ENCODE measurements around the gene NTF3.

The NTF3 gene

DNA sequence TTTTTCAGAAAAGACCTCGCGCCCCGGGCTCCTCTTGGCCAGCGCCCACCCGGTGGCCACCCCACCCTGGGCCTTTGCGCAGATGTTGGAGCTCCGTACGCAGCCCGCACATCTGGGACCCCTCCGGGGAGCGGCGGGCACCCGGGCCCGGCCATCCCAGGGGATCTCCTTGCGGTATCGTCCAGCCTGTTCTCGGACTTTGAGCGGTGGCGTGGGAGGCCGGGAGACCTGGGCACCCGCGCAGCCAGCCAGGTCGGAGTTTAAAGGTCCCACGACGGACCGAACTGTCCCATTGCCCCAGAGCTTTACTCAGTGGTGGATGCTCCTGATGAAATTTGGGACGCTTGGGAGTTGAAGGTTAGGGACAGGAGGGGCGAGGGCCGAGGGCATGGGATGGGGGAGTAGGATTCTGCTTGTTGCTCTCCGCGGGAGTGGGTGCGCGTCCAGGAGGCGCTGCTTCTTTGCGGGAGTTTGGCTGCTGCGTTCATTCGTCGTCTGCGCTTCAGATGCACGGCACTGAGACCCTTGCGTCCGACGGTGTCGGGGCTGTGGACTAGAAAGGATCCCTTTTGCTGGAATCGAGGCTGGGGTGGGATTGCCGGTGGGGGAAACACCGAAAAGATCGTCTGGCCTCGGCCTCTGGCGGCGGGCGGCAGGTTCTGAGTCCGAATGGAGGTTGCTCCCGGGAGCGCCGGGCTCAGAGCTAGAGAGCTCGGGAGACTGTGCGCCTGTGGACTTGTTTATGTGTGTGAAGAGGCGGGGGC, 1.4 kb downstream of the NTF3 start:
- DNase-seq = no peak

DNA sequence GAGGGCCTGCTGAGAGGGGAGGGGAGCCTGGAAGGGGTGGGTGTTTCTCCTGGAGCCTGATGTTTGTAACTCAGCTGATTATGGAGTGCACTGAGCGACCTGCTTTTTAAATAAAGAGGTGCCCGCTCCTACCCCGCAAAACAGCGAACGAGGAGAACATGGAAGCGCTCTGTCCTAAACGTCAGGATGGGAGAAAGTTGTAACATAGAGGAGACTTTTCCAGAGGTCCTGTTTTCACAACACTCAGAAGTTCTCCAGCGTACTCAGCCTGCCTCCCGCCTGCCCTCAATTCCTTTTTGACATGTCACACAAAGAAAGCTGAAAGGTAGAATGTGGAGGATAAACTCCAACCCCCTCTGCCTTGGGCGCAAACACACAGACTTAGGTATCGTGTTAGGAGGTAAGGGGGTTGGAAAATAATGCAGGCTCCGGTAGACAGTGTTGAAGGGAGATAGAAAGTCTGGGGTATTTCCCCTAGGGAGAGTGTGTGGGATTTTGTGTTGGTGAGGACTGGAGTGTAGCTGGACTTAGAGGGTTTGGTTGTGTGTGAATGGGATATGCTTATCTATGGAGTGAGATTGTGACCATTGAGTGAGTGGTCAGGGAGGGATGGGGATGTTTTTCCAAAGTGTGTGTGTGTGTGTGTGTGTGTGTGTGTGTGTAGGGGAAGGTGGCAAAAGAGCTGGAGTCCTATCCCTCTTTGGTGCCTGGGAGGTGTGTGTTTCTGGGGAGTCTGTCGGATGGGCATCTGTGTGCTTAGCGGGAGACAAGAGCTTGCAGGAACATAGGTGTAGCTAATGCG, 2.1 kb downstream of the NTF3 start:
- DNase-seq = no peak

DNA sequence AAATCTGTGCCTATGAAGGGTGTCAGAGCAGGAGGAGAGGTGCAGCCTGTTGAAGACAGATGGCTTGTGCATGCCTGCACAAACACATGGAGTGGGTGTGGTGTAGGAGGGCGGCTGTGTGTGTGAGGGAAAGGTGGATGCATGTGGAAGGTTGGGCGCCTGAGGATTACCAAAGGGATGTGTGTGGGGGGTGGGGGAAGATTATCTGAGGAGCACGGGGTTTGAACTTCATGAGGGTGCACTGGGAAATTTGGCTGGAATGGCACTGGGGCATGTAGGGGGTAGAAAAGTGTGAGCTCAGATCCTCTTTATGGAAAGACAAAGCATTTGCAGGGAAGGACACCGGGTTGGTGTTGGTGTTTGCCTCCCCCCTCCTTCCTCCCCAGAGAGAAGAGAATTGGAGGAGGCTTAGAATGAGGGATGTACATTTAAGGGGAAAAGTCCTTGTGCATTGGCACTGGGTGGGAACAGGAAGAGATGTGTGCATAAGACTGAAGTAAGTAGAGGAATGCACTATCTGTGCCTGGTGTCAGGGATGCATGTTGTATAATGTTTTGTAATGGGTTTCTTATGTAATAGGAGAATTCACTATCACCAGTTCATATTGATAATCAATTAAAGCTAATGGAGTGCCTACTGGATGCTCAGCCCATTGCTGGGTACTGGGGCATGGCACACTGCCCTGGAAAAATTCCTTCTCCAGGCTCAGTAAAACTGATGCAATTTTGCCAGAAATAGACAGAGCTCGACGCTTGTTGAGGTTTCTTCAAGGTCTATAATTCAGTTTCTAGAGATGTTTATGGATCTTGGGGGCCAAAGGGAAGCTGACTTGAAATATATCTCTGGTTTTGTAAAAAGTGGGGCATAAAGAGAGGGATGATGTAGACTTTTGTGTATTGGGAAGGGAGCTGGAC, 3.0 kb downstream of the NTF3 start:
- no peak for DNase-seq

DNA sequence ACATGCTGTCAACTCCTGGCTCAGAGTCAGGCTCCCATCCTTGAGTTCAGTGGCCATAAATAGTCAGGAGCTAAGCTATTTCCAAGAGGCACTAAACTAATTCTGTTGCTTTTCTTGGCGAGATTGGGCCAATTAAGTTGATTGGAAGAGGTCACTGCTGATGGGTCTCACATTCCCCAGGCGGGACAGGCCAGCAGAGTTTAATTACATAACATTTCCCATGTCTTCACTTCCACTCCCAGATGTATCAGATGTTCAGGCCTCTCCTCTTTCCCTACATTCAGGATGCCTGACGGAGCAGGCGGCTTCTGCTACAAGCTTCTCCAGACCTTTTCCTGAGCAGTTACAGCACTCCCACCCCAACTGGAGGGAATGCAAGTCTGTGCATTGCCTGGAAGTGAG, 5.3 kb downstream of the NTF3 start:
- DNase-seq = no peak

DNA sequence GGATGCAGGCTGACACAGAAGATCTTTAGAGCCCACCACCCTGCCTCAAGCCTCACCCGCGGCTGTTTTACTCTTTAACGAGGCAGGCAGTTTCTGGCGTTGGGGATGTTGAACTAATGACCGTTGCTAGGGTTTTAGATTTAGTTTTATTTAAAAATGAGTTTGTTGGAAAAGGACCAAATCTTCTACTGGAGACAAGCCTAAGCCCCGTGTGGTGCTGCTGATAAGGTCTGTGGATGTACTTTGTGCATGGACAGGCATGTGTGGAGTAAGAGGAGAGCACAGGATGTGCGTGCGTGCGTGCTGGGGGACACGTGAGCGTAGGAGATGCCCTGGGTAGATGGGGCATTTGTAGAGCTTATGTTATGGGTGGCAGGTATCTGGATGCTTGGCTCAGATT, 5.7 kb downstream of the NTF3 start:
- no peak for DNase-seq

DNA sequence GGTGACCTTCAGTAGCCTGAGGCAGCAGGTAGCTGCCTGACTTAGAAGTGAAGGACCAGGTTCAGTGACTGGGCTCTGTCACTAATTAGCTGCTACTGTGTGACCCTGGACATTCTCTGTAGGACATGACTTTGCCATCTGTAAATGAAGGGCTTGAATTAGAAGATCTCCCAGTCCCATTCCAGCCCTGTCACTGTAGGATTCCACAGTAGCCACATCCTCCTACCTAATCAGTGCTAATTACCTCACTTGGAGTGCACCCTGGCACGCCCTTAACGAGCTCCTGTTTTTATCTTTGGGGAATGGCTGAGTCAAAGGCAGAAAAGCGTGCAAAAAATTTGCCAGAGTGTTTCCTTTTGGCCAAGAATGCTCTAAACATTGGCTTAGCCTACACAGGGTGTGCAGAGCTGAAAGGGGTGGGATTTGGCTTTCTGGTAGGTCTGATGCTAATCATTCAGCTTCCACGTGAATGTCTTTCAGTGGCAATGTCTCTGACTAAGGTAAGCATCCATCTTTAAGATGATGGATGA, 6.8 kb downstream of the NTF3 start:
- DNase-seq = no peak

DNA sequence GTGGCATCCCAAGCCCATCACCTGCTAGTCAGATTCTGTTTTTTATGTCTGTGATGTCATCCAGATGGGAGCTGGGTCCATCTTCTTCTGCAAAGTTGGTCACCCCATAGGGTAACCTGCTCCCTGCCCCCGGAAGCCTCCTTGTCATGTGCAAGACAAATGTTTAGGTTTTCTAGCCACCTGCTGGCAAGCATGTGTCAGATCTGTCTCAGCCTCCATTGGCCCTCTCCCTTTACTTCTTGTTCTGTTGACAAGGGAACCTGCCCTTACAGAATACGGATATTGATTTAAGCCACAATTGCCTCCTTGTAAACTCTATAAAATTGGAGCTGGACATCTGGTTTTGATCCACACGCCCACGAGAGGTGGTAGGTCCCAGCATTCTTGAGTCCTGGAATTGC, 7.5 kb downstream of the NTF3 start:
- no peak for DNase-seq

DNA sequence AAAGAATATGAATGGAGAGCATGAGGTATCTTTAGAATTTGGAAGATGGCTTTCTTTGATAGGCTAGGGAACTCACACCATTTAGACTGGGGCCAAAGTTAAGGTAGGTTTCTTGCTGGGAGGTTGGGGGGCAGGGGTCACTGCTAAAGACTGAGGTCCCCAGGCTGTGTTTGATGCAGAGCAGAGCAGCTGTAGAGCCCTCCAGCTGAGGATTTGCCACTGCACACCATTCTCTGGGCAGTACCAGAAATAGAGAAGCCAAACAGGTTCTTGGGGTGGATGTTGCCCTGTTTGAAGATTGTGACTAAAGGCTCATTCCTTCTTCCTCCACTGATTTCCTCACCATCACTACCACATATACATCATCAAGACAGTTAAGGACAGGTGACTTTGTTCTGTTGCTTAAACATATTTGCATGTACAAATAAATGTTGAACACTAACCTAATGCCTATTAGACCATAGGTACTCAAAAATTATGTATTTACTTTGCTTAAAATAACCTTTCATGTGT, 7.9 kb downstream of the NTF3 start:
- DNase-seq = no peak

DNA sequence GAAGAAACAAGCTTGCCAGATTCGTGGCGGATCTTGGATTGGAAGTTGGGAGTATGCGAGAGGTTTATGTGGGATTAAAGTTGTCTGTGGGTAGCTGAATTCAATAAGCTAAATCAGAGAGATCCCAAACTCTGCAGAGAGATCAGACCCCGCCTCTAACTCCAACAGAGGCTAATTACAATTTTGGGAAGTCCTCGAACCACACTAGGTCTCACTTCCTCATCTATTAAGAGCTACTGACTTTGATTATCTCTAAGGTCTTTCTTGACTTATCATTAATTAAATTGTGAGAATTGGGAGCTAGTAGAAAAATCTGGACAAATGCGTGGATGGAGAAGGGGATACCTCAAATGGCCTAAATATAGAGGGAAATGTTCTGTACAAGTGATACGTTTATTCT, 9.1 kb downstream of the NTF3 start:
- no peak for DNase-seq

DNA sequence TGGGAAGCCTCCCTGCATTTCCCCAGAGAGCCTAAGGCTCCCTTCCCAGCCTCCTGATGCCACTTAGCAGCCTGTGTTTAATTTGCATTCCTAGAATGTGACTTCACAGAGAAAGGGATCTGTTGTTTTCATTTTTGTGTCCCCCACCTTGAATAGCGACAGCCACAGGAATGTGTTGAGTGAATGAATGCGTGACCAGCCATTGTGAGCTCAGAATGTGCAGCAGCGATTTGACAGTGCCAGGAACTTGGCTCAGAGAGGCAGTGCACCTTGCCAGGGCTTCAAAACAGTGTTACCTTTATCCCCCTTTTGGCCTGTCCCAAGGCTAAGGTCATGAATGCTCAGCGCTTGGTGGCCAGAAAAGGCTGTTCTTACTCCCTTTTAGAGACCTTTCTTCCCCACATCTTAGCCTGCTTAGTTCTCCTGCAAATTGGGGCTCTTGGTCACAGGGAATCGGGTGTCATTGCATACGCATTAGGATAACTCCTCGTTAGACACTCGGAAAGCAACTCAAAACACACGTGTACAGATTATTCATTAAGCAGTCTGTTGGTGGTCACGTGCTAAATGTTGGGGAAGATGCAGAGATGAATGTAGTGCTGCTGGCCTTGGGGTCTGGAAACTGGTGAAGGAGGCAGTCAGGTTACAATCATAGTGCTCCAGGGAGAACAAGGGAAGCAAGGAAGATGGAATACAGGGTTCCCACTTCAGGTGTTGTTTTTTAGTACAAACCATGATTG, 9.8 kb downstream of the NTF3 start:
- no peak for DNase-seq

DNA sequence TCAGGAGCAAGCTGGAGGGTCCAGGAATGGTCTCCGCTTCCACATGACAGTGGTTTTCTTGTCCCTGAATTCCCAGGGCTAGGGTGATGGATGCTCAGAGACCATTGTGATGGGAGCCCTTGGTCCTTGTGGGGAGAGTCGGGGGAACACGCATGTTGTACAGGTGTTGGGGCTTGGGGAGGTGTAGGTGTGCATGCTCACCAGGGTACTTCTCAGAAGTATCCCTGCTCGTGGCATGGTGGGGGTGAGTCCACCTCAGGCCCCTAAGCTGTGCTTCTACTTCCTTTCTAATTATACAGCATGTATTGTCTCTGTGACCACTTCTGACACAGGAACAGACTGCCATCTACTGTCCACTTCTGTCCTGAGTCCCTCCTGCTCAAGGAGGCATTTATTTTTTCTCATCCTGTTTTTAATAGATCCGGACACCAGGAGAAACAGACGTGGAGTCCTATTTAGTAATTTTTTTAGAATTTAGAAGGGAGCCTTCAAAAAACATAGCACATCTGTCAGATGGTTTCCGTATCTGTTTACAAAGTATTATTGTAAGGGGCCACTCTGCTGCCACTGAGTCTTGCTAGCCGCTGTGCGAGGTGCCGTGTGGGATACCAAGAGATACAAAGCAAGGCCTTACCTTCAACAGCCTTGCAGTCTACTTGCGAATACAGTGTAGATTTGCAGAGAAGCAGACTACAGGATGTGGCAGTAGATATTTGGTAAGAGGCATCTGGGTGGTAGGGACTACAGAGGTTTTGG, 10.5 kb downstream of the NTF3 start:
- no peak for DNase-seq

DNA sequence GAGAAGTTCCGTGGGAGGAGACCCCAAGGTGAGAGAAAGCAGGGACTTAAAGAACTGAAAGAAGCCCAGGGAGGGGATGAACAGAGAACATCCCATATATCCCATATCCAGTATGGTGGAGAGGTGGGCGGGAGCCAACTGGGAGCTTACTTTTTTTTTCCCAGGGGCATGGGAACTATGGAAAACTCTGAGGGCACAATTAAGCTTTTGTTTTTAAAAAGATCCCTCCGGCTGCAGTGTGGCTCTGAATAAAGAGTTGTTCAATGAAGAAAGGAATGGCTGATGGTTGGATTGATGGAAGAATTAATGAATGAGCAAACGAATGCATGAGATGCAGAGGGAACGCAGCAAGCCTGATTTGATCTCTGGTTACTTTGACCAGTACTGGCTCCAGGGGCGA, 12.6 kb downstream of the NTF3 start:
- DNase-seq = no peak

DNA sequence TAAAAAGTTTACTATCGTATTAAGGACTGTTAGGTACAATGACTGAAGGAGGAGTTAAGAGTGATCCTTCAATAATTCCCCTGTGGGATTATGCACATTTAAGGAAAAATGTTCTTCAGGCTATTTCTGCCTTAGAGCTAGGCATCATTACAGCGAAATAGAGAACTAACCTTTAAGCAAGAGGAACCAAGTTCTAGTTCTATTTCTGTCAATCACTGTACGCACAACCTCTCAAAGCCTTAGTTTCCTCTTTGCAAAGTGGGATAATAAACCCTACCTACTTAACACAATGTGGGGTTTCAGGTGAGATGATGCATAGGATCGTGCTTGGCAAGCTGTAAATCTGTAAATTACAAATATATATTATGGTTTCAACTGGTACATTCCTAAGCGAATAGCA, 15.4 kb downstream of the NTF3 start:
- no peak for DNase-seq

DNA sequence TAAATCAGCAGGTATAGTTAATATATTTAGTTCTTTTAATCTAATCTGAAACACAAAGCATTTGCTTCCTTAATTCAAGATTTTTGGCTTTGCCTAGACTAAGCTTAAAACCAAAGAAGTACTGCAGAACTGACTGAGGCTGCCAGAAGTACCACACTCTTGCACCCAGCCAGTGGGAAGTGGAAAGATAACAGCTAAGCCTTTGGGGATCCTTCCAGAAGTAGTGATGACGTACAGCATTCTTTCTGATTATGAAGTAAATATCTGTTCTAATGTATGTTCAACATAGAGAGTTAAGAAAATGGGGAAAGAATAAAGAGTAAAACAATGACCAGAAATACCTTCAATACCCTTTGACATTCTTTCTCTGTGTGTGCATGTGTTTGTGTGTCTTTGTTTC, 19.3 kb downstream of the NTF3 start:
- no peak for DNase-seq

DNA sequence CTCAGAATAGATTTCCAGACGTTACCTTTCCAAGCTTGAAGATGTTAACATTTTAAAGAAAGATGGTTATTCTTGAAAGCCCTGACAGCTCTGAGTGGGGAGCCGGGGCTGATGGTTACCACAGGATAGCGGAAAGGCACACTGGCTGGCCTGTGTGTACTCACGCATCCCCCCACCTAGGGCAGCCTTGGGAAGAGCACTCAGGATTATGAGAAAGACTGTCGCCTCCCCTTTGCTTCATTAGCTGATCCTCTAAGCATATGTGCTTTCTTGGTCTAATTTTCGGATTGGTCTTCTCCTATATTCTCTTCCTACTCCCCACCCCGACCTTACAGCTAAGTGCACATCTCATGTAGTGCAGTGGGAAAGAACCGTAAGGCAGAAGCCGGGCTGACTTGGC, 20.7 kb downstream of the NTF3 start:
- DNase-seq = no peak

DNA sequence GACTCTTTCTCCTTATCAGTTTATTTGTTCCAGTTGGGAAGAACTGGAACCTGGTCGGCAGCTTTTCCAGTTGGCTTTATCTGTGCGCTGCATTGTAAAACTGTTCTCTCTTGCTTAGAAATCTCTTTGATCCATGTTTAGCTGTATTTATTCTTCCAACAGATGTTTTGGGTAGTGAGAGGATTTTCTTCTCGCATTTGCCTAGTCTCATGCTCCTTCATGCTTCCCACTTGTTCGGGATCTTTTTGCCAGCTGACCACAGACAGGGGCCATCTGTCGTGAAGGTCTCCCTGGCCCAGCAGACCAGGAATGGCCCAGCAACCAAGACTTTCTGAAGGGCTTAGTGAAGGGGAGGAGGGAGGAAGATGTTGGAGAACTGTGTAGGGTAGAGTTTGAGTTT, 21.6 kb downstream of the NTF3 start:
- no peak for DNase-seq

DNA sequence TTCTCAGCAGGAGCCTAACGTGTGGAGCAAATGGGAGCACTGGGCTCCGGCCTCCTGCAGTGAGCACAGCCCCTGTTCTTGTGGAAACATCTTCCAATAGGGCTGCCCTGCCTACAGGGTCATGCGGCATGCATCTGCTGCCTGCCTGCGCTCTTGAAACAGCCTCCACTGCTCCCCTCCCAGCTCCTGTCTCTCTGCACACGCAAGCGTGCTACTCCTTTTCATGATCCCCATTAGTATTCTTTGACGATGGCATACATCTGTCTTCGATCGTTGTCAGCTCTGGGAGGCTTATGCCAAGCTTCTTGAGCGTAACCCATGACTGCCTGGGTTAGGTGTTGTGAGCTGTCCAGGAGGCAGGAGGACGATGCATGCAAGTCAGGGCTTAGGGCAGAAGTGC, 23.1 kb downstream of the NTF3 start:
- no peak for DNase-seq

DNA sequence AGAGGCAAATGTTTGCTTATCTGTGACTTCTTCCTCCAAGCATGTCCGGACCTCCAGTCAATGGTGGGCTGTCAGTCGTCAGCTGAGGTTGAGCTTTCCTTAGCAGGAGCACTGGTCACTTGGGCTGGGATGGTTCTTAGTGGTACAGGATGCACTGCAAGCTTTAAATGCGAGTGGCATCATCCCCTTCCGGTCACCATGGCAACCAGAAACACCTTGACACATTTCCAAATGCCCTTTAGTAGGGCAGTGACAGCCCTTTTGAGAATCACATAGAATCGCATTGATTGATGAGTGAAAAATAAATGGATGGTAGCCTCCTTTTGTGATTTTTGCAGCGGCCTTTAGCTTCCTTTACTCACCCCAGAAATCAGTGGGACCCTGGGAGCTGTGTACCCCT, 24.1 kb downstream of the NTF3 start:
- DNase-seq = no peak

DNA sequence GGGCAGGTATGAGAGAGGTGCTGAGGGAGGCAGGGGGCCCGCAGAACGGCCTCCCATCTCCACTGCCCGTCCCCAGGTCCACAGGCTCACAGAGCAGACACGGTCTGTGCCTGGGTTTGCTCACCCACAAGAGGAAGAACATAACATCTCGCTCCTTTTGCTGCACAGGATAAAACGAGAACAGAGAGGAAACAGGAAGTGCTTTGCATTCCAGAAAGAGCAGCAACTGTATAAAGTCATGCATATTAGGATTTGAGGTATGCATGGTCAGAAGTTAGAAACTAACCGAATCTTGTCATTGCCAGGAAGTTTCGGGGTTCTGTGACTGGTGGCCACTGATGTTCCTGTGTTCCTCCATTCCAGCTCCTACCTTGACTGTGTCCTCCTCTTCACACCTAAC, 25.0 kb downstream of the NTF3 start:
- no peak for DNase-seq

DNA sequence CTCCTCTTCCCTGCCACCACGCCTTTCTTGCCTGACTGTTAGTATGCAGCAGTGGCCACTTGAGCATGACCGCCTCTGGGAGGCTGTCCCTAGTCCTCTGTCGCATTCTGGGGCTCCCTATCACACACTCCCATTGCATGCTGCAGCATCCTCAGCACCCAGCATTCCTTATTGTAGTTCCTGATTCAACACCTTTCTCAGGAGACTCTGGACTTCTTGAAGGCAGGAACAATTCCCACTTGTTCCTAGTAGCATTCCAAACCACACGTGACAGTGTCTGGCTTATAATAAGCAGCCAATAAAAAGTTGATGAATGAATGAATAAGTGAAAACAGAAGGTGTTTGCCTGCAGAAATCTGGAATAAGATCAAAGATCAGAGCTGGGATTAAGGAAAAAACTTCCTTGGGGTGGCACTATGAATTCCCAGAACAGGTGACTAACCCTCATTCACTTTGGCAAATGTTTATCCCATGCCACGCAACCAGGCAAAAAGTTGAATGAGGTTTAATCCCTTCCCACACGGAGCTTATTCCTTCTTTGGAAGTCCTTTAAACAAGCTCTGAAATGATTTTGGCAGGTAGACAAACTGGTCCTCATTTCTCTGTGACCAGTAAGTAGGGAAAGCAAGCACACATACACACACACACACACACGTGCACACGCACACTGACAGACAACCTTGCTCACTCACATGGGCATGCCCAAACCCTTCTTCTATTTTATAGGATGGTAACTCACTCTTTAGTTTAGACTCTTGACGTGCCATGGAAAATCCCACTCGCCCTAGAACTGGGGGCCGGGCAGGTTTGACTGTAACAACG, 26.5 kb downstream of the NTF3 start:
- DNase-seq = no peak
